Chondrocyte (in vitro differentiated cells): ENCODE measurements around the gene TARS2. TPM values are rescaled to one million over a fixed set of nuclear protein-coding genes. Genes with fewer than 3 reads are reported as not detected.

Source experiments
- DNase-seq: peaks from one replicate; pipeline ENCODE4 v3.0.0; 2021; ENCODE audit warnings: mixed read lengths, low spot score
- H3K27ac Mint-ChIP-seq: one replicate; pipeline ENCODE4 v1.8.0; 2021; ENCODE audit warnings: mild to moderate bottlenecking, moderate library complexity, mixed read lengths; ENCODE audit not compliant: unreplicated experiment
- H3K27me3 Mint-ChIP-seq: 2 replicates; pipeline ENCODE4 v1.8.0; 2021; ENCODE audit warnings: low read depth, mixed read lengths
- H3K36me3 Mint-ChIP-seq: 2 replicates; pipeline ENCODE4 v1.8.0; 2021; ENCODE audit warnings: low read depth, mixed read lengths
- H3K4me1 Mint-ChIP-seq: 2 replicates; pipeline ENCODE4 v1.8.0; 2021; ENCODE audit warnings: low read depth, mild to moderate bottlenecking, mixed read lengths
- H3K4me3 Mint-ChIP-seq: one replicate; pipeline ENCODE4 v1.8.0; 2021; ENCODE audit warnings: mild to moderate bottlenecking, moderate library complexity, mixed read lengths; ENCODE audit not compliant: unreplicated experiment
- H3K9me3 Mint-ChIP-seq: 2 replicates; pipeline ENCODE4 v1.8.0; 2021; ENCODE audit warnings: low read depth, mixed read lengths
- total RNA-seq: library from RNA; stranded (reverse); gene quantifications from 3 replicates; pipeline ENCODE4 v1.2.1, GENCODE V29; 2021
- TF ChIP-seq, protein P1 (sequence below): fragments of 200-600 bp; sonication (generic); IDR thresholded peaks from 2 replicates; pipeline ENCODE4 v1.5.0; 2021; ENCODE audit warnings: antibody characterized with exemption, mild to moderate bottlenecking, moderate library complexity

The TARS2 gene
- total RNA-seq, 1 donor from 2014 or later = 13.6 TPM

DNA sequence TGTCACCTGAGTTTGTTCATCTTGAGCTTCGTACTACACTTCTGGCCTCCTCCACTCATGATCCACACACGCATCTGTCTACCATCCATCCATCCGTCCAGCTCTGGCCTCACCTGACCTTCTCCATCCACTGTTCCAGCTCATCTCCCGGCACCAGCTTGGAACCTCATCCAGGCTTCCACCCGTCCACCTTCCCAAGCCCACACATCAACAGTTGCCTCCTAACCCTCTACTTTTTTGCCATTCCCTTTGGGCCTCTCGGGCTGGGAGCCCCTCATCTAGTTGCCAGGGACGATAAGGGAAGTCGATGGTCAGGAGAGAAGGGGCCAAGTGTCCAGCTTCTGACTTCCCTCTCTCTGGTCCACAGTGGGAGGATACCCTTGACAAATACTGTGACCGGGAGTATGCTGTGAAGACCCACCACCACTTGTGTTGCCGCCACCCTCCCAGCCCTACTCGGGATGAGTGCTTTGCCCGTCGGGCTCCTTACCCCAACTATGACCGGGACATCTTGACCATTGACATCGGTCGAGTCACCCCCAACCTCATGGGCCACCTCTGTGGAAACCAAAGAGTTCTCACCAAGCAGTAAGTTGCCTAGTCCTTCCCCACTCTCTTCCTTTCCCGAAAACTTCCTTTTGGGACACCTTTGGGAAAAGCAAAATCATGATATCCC, 24.9 kb downstream of the TARS2 start:
- no peak overlapping the region for H3K4me3 Mint-ChIP-seq
- H3K36me3 Mint-ChIP-seq = peaks cover 10% of the 10 kb centered on the region
- DNase-seq = no peak
- no peak overlapping the region for H3K27ac Mint-ChIP-seq
- H3K9me3 Mint-ChIP-seq = no peaks in the 10 kb centered on the region
- TF ChIP-seq, protein P1, sequence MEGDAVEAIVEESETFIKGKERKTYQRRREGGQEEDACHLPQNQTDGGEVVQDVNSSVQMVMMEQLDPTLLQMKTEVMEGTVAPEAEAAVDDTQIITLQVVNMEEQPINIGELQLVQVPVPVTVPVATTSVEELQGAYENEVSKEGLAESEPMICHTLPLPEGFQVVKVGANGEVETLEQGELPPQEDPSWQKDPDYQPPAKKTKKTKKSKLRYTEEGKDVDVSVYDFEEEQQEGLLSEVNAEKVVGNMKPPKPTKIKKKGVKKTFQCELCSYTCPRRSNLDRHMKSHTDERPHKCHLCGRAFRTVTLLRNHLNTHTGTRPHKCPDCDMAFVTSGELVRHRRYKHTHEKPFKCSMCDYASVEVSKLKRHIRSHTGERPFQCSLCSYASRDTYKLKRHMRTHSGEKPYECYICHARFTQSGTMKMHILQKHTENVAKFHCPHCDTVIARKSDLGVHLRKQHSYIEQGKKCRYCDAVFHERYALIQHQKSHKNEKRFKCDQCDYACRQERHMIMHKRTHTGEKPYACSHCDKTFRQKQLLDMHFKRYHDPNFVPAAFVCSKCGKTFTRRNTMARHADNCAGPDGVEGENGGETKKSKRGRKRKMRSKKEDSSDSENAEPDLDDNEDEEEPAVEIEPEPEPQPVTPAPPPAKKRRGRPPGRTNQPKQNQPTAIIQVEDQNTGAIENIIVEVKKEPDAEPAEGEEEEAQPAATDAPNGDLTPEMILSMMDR = no peak
- H3K27me3 Mint-ChIP-seq = no peaks in the 10 kb centered on the region
- peaks cover 28% of the 10 kb centered on the region for H3K4me1 Mint-ChIP-seq

DNA sequence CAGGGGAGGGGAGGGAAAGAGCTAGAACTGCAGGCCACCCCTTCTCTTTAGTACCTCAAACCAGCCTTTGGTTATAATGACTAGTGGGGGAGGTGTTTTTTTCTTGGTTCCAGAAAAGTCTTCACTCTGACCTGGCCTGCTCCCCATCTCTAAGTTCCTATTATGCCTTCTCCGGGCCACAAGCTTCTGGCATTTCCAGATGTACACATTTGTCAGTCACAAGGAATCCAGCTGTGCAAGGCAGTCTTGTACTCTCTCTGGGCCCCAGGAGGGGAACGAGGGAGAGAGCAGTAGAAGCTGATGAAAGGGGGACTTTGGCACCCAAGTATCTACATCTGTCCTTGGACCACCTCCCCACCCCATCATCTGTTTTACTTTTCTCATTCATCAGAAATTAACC, 25.6 kb downstream of the TARS2 start:
- Mint-ChIP-seq H3K4me1 (peaks cover 23% of the 10 kb centered on the region), H3K27ac (no peak overlapping the region), H3K9me3 (no peaks in the 10 kb centered on the region), H3K27me3 (no peaks in the 10 kb centered on the region), H3K4me3 (no peak overlapping the region), H3K36me3 (peaks cover 10% of the 10 kb centered on the region)
- DNase-seq = no peak
- TF ChIP-seq, protein P1 = no peak

DNA sequence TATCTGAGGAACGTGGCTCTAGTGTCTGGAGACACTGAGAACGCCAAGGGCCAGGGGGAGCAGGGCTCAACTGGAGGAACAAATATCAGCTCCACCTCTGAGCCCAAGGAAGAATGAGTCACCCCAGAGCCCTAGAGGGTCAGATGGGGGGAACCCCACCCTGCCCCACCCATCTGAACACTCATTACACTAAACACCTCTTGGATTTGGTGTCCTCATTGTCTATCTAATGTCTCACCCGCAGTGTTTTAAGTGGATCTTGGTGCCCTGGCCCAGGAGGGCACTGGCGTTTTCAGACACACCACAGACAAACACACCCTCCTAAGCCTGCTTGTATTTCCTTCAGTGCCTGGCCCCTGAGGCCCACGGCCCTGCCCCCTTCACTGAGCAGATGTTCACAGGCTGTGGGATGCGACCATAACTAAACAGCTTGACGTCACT, 26.2 kb downstream of the TARS2 start:
- H3K4me3 Mint-ChIP-seq = no peak overlapping the region
- H3K27me3 Mint-ChIP-seq = no peaks in the 10 kb centered on the region
- H3K27ac Mint-ChIP-seq = peak overlapping the region; percentile 61
- H3K36me3 Mint-ChIP-seq = peaks cover 10% of the 10 kb centered on the region
- TF ChIP-seq, protein P1 = no peak
- peaks cover 19% of the 10 kb centered on the region for H3K4me1 Mint-ChIP-seq
- DNase-seq = no peak
- no peaks in the 10 kb centered on the region for H3K9me3 Mint-ChIP-seq

DNA sequence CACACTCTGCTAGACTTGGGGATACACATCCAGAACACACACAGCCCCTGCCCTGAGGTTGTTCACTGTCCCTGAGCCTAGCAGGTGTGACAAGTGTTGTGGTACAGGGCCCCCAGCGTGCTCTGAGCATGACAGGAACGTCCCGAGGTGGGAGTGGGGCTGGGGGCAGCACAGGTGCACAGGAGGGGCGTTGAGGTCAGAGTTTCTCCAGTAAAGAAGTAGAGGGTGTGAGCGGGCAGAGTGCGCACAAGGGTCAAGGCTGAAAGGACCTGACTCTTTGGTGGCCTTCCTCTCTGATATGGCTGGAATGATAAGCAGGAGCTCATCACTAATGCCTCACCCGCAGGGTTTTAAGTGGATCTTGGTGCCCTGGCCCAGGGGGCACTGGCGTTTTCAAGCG, 27.0 kb downstream of the TARS2 start:
- Mint-ChIP-seq H3K9me3 (no peaks in the 10 kb centered on the region), H3K4me1 (peaks cover 19% of the 10 kb centered on the region), H3K27ac (peak overlapping the region; percentile 91), H3K4me3 (peak overlapping the region; percentile 87), H3K27me3 (no peaks in the 10 kb centered on the region), H3K36me3 (peaks cover 10% of the 10 kb centered on the region)
- TF ChIP-seq, protein P1 = no peak
- DNase-seq = no peak

DNA sequence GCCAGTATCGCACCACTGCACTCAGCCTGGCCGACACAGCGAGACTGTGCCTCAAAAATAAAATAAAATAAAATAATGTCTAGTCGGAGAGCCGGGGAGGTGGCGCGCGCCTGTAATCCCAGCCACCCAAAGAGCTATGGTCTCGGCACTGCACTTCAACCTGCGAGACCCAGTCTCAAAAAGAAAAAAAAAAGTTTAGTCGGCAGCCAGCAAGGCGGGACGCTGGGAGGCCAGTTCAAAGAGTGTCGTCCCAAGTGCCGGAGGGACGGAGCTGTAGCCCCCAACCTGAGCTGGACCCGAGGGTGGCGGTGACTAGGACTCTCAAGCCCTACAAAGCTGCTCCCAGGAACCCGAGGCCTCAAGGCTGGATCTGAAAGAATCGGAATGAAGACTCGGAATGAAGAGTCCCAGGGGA, 27.7 kb downstream of the TARS2 start:
- Mint-ChIP-seq H3K27me3 (no peaks in the 10 kb centered on the region), H3K9me3 (no peaks in the 10 kb centered on the region), H3K4me3 (peak overlapping the region; percentile 87), H3K27ac (peak overlapping the region; percentile 91), H3K36me3 (peaks cover 10% of the 10 kb centered on the region), H3K4me1 (peaks cover 19% of the 10 kb centered on the region)
- TF ChIP-seq, protein P1 = no peak
- no peak for DNase-seq
